ENCODE measurements around the gene ZNF93.
"Not testable (repeated sequence)": the region's sequence is repeated elsewhere in the genome, so short reads cannot be mapped to it uniquely, and the experiment has no call there.

The ZNF93 gene

DNA sequence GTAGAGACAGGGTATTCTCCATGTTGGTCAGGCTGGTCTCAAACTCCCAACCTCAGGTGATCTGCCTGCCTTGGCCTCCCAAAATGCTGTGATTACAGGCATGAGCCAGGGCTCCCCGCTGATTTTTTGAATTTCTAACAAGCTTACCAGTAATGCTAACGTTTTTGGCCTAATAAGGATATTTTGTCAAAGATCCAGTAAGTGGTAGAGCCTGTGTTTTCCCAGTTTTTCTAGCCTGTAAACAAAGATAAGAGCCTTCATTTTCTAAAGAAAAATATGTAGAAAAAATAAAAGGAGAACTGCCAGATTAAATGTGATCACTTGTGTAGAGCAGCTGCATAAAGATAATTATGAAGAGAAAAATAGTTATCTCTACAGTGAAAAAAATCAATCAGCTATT is 37.7 kb downstream of the ZNF93 start:
- no peak for DNase-seq (ENCODE audit: low spot score)

DNA sequence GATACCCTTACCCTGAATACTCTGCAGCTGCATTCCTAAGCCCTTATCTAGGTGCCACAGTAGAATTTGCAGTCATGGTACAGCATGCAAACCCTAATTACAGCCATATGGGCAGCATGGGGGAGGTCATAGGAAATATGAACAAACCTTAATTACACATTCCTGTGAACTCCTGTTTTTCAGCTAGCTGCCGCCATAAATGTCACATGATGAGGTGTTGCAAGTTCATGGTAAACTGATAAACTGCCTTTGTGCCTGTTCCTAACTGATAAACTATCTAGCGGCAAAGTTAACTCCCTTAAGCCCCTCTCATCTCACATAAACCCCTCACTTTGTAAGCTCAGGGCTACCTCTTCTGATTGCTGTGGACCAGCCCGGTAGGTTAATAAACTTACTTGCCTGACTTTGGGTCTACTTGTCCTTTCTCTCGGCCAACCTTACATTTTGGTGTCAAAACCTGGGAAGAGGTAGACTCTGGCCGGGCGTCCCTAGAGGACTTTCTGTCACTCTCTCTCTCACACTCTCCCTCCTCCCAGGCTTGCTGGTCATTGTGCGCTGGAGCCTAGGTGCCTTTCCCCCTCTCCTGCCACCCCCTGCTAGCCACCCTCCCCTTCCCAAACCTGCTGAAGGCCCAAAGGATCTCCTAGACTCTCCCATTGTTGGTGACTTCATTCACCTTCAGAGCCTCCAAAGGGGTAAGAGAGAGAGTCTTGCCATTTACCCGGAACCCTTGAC is 43.3 kb downstream of the ZNF93 start:
- no peak for DNase-seq (ENCODE audit: low spot score)

GRCh38 chr19:19944583-19944880 is 43.8 kb downstream of the ZNF93 start:
- DNase-seq (ENCODE audit: low spot score) = no peak

DNA sequence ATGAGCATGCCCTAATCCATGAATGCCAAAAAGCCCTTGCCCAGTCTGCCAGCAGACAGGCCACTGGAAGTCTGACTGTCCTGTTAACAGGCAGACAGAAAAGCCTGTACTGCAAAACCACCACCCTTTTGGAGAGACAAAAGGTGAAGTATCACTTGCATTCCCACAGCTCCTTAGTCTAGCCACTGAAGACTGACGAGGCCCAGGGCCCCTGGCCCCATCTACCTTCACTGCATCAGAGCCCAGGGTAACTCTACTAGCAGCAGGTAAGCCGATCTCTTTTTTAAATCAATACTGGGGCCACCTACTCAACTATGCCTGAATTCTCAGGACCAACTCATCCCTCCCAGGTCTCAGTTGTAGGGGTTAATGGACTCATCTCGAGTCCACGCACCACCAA is 45.5 kb downstream of the ZNF93 start:
- no peak for DNase-seq (ENCODE audit: low spot score)

GRCh38 chr19:19948800-19949199 is 48.1 kb downstream of the ZNF93 start:
- no peak for DNase-seq (ENCODE audit: low spot score)

DNA sequence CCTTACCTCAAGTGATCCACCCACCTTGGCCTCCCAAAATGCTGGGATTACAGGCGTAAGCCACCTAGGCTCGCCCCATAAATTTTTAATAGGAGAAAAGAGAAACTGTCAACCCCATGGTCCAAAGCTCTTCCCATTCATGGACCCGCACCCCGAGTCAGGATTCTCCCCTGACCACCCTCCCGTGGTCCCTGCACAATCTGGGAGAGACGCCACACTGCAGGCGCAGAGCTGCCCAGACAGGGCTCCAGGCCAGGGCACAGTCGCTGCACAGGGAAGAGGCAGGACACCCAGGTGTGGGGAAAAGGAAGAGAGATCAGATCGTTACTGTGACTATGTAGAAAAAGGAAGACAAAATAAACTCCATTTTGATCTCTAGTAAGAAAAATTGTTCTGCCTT is 54.5 kb downstream of the ZNF93 start:
- no peak for DNase-seq (ENCODE audit: low spot score)

DNA sequence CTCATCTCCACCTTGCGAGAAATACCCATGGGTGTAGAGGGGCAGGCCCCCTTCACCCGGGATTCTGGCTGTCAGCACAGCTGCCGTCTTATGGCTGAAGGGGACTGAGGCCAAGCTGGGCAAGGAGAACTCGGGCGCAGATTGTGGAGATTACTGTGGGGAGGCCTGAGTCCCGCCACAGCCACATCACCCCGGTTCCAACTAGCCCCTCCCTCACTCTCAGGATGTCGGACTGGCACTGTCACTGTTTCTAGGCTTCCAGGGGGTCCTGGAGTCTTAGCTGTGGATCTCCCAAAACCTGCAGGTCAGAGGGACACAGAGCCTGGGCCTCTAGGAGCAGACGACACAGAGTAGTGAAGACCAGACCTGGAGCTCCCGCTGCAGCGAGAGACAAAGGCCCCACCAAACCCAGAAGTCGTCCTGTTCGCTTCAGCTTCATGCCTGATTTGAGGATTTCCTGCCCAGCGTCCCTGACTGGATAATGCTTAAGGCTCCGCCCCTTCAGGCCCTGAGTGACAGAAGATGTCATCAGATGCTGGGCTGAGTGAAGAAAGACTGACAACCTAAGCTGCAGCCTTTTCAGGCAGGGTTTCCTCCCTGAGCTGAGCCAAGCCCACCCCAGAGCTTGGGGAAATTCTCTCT is 55.8 kb downstream of the ZNF93 start:
- DNase-seq (ENCODE audit: low spot score) = no peak

GRCh38 chr19:19957766-19958165 is 57.0 kb downstream of the ZNF93 start:
- DNase-seq (ENCODE audit: low spot score) = not testable (repeated sequence)

DNA sequence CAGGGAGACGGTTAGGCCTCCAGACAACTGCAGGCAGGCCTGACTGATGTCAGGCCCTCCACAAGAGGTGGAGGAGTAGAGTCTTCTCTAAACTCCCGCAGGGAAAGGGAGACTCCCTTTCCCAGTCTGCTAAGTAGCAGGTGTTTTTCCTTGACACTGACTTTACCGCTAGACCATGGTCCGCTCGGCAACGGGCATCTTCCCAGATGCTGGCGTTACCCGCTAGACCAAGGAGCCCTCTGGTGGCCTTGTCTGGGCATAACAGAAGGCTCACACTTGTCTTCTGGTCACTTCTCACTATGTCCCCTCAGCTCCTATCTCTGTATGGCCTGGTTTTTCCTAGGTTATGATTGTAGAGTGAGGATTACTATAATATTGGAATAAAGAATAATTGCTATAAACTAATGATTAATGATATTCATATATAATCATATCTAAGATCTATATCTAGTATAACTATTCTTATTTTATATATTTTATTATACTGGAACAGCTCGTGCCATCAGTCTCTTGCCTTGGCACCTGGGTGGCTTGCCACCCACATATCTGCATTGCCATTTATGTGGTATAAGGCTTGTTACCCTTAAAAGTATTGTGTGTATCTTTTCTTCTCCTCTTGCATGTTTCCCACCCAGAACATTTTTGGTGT is 58.5 kb downstream of the ZNF93 start:
- peak; percentile 62 for DNase-seq (ENCODE audit: low spot score)

GRCh38 chr19:19964416-19964815 is 63.7 kb downstream of the ZNF93 start:
- DNase-seq (ENCODE audit: low spot score) = no peak

- DNase-seq (ENCODE audit: low spot score) = not testable (repeated sequence)
Observed at GRCh38 chr19:19966126-19966525, 65.4 kb downstream of the ZNF93 start.

- no peak for DNase-seq (ENCODE audit: low spot score)
Observed at GRCh38 chr19:19966862-19967261, 66.1 kb downstream of the ZNF93 start.

Data from kidney tubule cell (primary cell).